AML-193 (cell line): ENCODE results near the gene NCKAP5L.

Experiments
- DNase-seq, 2 experiments: peaks; one replicate each; lab custom pipeline; 2025; lab: John Stamatoyannopoulos, UW

The NCKAP5L gene

DNA sequence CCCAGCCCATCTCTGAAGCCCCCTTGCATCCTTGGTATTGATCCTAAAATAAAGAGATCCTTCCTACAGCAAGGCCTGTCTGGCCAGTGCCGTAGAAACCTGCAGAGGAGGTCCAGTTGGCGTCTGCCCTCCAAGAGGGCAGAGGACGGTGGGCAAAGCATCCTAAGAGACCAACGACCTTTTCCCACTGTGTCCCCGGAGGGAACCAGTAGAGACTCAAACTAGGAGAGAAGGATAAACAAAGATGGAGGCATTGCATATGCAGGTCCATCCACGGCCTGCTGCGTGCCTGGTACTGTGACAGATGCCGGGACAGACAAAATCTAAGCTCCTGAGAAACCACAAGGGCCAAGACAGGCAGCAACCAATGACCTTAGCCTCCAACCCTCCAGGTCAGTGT lies 3.8 kb downstream of the NCKAP5L start:
- DNase-seq: no peak

DNA sequence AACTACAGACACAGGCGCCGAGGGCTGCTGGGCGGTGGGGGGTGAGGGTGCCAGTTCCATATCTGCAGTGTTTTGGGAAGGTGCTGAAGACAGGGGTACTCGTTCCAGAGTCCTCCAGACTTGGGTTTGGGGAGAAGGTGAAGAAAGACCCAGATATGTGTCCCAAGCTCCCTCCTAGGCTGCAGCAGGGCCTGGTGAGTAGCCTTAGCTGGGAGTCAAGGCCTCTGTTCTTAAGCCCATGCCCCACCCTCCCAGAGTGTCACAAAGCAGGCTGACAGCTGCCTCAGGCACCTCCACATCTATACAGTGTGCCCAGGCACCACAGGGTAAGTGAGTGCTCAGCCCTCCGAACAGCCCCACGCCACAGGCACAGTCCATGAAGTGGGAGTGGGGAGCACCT lies 4.3 kb downstream of the NCKAP5L start:
- no peak for DNase-seq

DNA sequence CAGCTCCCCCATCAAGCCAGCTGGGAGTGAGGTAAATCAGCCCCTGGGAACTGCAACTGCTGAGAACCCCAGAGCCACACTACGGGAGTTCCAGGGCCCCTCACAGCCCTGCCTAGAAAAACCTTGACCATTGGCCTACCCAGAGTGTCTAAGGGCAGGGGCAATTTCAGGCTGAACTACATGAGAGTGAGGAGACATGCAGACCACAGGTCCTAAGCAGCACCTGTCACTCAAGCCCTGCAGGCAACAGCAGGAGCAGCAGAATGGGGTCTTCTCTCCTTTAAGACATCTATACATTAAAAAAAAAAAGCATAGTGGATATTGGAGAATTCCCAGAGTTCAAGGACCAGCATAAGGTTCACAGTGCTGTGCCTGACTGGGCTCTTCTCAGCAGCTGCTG lies 4.9 kb downstream of the NCKAP5L start:
- DNase-seq: no peak

DNA sequence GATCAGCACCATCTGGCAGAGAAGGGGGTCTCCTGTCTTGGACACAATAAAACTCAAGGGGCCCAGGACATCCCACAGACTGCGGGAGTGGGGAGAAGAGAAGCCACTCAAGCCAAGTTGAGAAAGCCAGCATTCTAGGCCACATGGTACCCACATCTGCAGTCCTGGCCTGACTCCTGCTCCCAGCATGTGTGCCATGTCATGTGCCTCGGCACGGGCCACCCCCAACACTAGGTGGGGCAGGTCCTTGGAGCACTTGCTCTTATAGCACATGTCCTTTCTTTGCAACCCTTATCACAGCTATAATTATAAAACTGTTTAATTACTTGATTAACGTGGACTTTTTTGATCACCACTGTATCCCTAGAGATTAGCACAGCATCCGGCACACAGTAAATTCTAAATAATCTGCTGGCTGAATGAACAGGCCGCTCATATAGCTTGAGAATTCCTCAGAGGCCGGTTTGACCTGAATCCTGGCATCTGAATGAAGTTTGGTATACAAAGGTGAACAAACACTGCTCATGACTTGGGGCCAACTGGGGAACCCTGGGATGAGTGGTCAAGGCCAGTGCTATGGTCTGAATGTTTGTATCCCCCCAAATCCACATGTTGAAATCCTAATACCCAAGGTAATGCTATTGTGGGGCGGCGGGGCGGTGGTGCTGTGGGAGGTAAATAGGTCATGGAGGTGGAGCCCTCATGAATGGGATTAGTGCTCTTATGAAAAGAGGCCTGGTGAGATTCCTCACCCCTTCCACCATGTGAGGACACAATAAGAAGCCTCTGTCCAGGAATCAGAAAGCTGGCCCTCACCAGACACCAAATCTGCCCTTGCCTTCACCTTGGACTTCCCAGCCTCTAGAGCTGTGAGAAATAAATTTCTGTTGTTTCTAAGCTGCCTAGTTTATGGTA lies 6.6 kb downstream of the NCKAP5L start:
- DNase-seq: no peak

DNA sequence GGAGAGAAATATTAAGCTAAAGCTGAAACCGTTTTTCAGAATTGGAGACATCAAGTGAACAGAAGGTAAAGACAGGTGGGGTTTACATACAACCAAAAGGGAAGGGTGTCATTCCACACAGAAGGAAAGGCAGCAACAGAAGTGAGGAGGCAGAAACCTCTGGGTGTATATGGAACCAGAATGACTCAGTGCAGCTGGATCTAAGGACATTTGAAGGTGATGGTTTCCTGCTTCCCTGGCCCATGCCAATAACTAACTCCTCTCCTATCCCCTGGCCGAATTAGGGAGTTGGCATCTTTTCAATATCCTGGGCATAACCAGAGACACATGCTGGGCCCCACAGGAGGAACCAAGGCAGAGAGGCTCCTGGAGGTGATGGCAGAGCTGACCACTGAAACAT lies 8.4 kb downstream of the NCKAP5L start:
- DNase-seq: no peak

DNA sequence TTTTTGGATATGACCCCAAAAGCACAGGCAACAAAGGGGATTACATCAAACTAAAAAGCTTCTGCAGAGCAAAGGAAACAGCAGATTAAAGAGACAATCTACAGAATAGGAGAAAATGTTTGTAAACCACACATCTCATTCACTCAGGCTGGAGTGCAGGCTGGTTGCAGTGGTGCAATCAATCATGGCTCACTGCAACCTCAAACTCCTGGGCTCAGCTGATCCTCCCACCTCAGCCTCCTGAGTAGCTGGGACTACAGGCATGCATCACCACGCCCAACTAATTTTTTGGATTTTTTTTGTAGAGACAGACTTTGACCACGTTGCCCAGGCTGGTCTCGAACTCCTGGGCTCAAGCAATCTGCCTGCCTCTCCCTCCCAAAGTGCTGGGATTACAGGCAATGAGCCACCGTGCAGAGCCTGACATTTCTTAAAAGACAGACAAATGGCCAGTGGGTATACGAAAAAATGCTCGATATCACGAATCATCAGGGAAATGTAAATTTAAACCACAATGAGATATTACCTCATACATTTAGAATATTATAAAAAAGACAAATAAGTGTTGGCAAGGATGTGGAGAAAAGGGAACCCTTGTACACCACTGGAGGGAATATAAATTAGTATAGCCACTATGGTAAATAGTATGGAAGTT lies 9.8 kb downstream of the NCKAP5L start:
- DNase-seq: no peak

DNA sequence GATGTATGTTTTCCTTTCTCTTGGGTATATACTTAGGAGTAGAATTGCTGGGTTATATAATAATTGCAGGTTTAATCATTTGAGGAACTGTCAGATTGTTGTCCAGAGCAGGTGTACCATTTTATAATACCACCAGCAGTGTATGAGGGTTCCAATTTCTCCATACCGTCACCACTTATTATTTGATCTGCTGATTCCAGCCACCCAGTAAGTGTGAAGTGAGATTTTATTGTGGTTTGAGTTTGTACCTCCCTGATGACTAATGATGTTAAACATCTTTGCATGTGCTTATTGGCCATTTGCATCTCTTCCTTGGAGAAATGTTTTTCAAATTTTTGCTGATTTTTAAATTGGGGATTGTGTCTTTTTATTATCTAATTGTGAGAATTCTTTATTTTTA lies 15.1 kb downstream of the NCKAP5L start:
- no peak for DNase-seq

DNA sequence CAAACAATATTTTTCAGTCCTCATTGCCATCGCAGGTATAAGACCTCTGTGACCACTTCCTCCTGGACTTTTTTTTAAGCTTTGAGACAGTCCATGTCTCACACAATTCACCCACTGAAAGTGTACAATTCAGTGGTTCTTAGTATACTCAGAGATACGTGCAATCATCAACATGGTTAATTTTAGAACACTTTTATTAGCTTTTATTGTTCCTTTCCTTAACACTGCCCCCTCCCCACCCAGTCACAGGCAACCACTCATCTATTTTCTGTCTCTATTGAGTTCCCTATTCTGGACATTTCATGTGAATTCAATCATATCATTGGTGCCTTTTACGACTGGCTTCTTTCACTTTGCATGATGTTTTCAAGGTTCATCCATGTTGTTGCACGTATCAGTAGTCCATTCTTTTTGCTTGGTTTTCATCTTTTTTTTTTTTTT lies 16.2 kb downstream of the NCKAP5L start:
- no peak for DNase-seq

DNA sequence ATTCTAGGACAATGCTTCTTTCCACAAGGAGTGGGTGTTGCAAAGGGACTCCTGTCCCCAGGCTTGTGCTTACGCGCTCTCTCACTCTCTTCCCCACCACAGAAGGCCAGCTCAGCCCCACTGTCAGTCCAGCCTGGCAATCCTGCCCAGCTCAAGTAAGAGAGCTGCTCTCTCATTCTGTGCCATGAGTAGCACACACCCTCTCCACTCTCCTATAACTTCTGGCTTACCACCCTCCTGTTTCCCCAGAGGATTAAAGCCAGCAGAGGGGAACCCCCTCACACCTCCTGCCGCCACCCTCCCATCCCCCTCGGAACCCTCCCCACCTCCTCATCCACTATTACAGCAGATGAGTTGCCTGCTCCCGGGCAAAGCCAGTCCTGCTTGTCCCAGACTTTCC lies 17.1 kb downstream of the NCKAP5L start:
- no peak for DNase-seq

DNA sequence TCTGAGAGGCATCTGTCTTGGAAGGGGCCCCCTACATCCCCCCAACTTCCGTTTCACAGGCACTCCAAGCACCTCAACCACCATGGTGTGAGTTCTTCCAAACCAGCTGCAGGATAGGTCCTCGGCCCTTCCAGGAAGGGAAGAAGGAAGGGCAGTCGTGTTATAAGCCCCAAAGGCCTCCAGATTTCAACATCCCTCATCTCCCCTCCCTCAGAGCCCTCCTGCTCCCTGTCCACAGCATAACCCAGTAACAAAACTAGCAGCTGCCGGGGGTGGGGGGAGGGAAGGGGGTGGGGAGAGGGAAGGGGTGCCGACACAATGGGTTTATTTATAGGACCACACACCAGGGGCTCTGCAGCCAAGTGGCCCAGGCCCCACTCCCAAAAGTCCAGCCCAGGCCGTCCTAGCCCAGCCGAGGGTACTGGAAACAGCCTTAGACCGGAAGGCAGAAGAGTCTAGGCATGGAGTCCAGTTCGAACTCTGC lies 18.3 kb downstream of the NCKAP5L start:
- DNase-seq: no peak

DNA sequence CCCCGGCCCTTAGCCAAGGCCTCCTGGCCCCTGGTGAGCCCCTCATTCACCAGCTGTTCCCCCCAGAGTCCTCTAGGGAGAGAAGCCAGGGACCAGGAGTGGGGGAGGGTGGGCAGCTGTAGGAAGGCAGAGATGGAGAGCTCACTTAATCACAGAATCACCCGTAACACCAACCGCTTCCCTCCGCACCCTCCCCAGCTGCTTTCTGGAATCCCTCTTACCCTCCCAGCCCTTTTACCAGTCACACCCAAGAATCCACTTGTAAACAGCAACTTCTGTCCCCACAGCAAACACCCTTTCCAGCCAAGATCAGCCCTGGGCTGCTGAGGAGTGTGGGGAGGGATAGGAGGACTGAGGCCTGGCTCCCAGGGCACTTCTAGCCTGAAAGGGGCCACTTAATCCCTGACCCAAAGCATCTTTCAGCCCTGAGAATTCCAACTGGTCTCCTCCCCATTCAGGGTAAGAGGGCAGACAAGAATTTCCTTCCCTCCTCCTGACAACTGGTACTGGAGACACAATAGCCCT lies 18.8 kb downstream of the NCKAP5L start:
- DNase-seq: no peak

DNA sequence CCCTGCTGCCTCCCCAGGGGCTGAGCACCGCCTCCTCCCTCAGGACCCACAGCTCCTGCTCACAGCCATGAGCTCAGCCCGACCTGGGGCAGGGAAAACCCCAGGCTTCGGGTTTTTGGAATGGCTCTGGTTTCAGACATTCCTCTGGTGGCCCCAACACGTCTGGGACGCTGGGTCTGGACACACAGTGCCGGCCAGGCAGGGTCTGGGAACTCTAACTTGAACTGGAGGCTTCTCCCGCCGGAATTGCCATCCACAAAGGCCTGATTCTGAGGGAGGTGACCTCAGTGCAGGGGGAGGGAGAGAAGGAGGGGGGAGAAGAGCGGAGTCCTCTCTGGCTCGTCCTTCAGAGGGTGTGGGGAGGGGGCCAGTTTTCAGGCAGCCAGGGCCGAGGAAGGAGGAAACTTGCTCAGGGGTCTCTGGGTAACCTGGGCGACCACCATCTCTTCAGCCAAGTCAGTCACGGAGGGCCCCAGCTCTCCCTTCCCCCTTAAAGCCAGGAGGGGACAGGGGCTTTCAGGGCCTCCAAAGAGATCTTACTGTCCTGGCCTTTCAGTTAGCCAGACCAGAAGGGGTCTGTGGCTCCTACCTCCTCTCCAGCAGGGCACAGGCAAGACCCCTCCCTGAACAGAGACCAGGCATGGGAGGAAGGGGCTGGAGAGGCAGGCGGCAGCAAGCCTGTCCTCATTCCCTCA lies 19.4 kb downstream of the NCKAP5L start:
- DNase-seq: no peak

DNA sequence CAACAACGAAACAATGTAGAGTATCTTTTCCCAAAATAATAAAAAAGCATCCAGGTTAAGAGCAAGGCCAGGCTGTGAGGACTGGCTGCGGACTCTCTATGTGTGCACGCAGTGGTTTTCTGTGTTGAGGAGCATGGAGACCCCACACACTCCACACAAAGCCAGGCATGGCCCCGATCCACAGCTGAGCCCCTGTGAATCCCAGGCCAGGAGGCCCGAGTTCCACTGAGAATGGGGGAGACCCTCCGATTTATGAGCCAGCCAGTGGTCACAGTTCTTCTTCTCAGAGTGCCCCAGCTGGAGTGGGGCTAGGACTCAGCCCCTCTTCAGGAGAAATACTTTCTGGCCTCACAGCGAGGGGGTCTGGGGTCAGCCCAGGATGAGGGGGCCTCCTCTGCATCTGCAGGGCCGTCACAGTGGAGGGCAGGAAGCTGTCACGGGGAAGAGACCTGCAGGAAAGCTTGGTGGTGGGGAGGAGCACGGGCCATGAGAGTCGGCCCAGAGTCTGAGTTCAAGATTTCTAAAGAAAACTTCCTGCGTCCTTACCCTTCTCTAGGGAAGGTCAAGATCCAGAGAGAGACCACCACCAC lies 20.1 kb downstream of the NCKAP5L start:
- no peak for DNase-seq

DNA sequence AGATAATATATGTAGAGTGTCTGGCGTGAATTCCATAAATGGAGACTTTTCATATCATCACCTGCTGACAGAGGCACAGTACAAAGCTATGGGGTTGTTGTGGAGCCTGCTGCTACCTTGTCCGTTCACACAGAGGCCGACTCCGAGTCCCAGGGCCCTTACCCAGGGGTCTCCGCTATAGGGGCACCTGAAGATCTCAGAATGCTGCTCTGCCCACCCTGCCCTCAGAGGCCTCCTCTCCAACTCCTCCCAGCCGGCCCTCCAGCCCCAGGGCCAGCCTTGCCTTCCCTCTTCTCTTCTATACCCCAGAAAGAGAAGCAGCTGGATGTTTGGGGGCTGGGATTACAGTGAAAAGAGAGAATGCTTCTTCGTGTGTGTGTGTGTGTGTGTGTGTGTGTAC lies 21.3 kb downstream of the NCKAP5L start:
- DNase-seq: no peak

DNA sequence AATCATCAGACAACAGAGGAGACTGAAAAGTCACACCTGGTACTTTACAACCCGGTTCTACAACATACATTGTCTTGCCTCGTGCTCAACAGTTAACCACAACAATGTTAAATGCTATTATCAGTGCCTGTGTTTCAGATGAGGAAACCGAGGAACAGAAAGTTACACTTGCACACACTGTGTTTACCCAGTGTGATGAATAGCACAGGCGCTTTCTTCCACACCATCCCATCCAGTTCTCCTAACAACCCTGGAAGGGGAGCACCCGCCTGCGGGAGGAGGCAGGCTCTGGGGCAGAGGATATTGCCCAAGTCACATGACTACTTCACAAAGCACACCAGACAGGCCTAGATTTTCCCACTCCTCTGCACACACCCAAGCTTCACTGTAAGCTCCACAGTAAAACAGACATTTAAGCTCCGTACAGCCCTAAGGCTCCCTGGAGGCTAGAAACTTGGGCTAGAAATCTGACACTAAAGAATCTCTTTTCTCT lies 21.8 kb downstream of the NCKAP5L start:
- DNase-seq: no peak

DNA sequence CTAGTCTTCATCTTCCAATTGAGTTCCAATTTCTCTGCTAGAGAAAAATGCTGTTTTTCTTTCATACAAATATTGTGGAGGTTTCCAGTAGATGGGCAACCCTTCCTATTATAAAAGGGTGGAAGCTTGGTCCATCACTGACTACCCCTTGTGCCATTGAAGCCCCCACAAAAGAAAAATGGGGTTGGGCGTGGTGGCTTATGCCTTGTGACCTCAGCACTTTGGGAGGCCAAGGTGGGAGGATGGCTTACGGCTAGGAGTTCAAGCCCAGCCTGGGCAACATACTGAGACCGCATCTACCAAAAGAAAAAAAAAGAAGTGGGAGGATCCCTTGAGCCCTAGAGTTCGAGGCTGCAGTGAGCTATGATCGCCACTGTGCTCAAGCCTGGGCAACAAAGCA lies 22.8 kb downstream of the NCKAP5L start:
- DNase-seq: no peak

DNA sequence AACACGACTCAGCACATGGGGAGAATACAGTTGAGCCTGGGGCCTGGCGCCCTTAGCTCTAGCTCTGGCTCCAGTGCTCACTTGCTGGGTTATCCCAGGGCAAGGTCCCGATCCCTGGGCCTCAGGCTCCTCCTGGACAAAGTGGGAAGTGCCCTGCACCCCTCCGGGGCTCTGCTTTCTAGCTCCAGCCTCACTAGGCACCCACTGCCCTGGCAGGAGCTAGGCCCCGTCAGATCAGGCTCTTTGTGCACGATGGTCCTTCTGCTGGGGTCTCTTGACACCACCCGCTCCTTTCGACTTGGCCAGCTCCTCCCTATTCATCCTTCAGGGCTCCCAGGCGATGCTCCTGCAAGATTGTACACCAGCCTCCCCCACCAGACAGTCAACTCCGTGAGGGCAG lies 23.4 kb downstream of the NCKAP5L start:
- DNase-seq: no peak

DNA sequence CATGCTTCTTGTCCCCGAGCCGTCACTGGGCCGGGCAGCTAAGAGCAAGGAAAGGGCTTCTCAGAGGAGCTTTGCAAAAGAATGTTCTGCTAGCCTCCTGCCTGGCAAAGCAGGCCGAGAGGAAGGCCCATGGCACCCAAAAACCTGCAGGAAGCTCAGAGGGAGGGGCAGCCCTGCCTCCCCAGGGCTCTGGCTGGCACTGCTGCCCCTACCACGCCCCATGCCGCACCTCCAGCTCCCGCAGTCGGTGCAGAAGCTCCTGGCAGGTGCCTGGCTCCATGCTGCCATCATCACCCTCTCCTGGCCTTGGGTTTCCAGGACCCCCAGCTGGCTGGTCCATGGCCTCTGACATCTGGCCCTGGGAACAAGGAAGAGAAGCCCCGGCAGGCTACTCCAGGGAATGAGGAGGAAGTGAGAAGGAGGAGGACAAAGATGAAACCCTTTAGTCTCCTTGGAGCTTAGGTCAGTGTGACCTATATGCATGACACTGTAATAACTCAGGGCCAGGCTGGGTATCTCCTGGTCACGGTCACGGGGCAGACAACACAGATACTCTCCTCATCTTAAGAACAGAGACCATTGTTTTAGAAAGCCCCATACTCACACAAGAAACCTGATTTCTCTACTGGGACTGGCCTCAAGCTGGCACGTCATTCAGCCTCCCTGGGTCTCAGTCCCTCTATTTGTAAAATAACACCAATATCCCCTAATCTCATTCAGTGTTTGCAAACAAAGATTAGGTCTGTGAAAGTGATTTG lies 24.3 kb downstream of the NCKAP5L start:
- no peak for DNase-seq

DNA sequence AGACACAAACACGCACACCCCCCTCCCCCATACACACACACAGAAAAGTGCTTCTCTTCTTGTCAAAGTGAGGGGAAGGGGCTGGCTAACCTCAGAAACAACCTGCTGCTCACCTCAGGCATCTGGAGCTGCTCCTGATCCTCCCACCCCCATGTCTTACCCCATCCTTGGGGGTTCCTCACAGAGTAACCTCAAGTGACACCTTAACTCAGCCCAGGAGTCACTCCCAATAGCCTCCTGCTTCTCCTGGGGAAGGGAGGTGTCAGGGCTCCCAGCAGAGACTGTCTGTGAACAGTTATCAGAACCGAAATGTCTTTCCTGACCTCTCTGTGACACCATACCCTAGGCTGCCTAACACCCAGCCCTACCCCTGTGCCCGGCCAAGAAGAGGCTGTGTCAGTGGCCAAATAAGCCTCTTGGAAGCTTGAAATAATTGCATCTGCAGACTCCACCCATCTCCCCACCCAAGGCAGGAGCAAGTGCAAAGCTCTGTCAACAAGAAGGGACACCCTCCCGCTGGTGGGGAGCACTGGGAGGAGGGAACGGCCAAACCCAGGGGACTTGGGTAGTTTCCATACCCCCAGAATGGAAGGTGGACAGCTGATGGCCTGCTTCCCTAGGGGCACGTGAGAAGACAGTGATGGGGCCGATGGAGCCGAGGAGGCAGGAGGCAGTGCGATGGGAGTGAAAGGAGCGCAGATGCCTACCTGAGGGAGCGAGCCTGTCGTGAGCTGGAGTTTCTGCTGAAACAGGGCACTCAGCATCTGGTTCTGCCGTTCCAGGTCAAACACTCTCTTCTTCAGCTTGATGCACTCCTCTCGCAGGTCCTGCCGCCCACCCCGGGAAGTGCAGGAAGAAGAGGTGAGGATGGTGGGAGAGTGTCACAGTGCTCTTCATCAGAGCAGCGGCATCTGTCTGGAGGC lies 26.8 kb downstream of the NCKAP5L start:
- DNase-seq: no peak
